ENCODE data around the gene FLNC. TPM values are rescaled to one million over a fixed set of nuclear protein-coding genes. Genes with fewer than 3 reads are reported as not detected.

Gene FLNC
- polyA plus RNA-seq, 1 of the 3 experiments (the other 2 are of a cell fraction), result 43.7 TPM

- 0 out of 2 replicates have a peak, but pooled peaks cover 3% of the 10 kb centered on the region for H3K79me2 ChIP-seq (ENCODE audit: insufficient read depth)
- no peaks in the 10 kb centered on the region for H3K4me1 ChIP-seq (ENCODE audit: control insufficient read depth in 1 of 2, insufficient read depth in 2 of 2, low read depth in 1 of 2, low read length in 1 of 2)
- peaks cover 7% of the 10 kb centered on the region for H3F3A ChIP-seq (replicated peaks; ENCODE audit: insufficient read depth)
- no peaks in the 10 kb centered on the region for H3K9me2 ChIP-seq
- no peak overlapping the region for H3K27ac ChIP-seq (ENCODE audit: low read depth in 2 of 2, low read length in 1 of 2)
- ChIA-PET CTCF (no interaction called here), POLR2A (no interaction called here)
- no peaks in the 10 kb centered on the region for H3K9me3 ChIP-seq
- 91% methylated on average over 12 of the region's 19 CpGs for WGBS (ENCODE audit: low lambda C conversion rate)
- H3K36me3 ChIP-seq (replicated peaks in 1 of 2; ENCODE audit: control insufficient read depth in 1 of 2, insufficient read depth in 2 of 2, low read length in 1 of 2), result peaks cover 66 to 92% of the 10 kb centered on the region in 2 experiments
- H3K4me3 ChIP-seq (ENCODE audit: low read depth in 2 of 2, low read length in 1 of 2), result no peak overlapping the region
- no peak overlapping the region for H3K4me2 ChIP-seq
- H4K20me1 ChIP-seq (ENCODE audit: insufficient read depth), result peaks cover 55% of the 10 kb centered on the region
- TF ChIP-seq REST (IDR thresholded peaks at IDR 0.05; ENCODE audit: low read depth, low read length), result no peak
- TF ChIP-seq ZBTB33 (IDR thresholded peaks at IDR 0.05; ENCODE audit: borderline replicate concordance, low read depth), result no peak
- H3K9ac ChIP-seq, result no peak overlapping the region
- H2AFZ ChIP-seq (ENCODE audit: low read depth), result no peak overlapping the region
- H3K27me3 ChIP-seq (ENCODE audit: insufficient read depth), result no peaks in the 10 kb centered on the region
- no peak for DNase-seq
Measured at GRCh38 chr7:128845987-128846386, 15.8 kb downstream of the FLNC start.

GRCh38 chr7:128846781-128847444 lies 16.7 kb downstream of the FLNC start:
- Histone ChIP-seq H3K79me2 (ENCODE audit: insufficient read depth) (0 out of 2 replicates have a peak, but pooled peaks cover 3% of the 10 kb centered on the region), H3K4me1 (ENCODE audit: control insufficient read depth in 1 of 2, insufficient read depth in 2 of 2, low read depth in 1 of 2, low read length in 1 of 2) (no peaks in the 10 kb centered on the region), H3K27ac (ENCODE audit: low read depth in 2 of 2, low read length in 1 of 2) (no peak overlapping the region), H3K9ac (no peak overlapping the region), H3K4me2 (no peak overlapping the region), H3K27me3 (ENCODE audit: insufficient read depth) (no peaks in the 10 kb centered on the region), H3F3A (replicated peaks; ENCODE audit: insufficient read depth) (peaks cover 9% of the 10 kb centered on the region), H3K36me3 (replicated peaks in 1 of 2; ENCODE audit: control insufficient read depth in 1 of 2, insufficient read depth in 2 of 2, low read length in 1 of 2) (peaks cover 68 to 89% of the 10 kb centered on the region in 2 experiments), H3K9me3 (no peaks in the 10 kb centered on the region), H3K9me2 (no peaks in the 10 kb centered on the region), H2AFZ (ENCODE audit: low read depth) (no peak overlapping the region), H4K20me1 (ENCODE audit: insufficient read depth) (peaks cover 45% of the 10 kb centered on the region), H3K4me3 (ENCODE audit: low read depth in 2 of 2, low read length in 1 of 2) (no peak overlapping the region)
- ChIA-PET POLR2A (no interaction called here), CTCF (interaction anchor here (0.7 to 1.7 kb wide), 3 partner anchors 16 to 36 kb away, joined by 4 to 5 read pairs (median 4); partner anchors contain the start of gene ATP6V1F)
- no peak for DNase-seq
- 89% methylated on average over 13 of the region's 14 CpGs for WGBS (ENCODE audit: low lambda C conversion rate)
- TF ChIP-seq GABPA (IDR thresholded peaks at IDR 0.05; ENCODE audit: low read depth) (no peak), RAD21 (IDR thresholded peaks at IDR 0.05; ENCODE audit: low read length) (no peak), USF2 (IDR thresholded peaks at IDR 0.05; ENCODE audit: borderline replicate concordance, low read depth, low read length) (no peak), IRF3 (IDR thresholded peaks at IDR 0.05; ENCODE audit: low read depth, low read length) (no peak), CHD2 (IDR thresholded peaks at IDR 0.05; ENCODE audit: low read length, partially characterized antibody) (no peak), SMC3 (IDR thresholded peaks at IDR 0.05; ENCODE audit: low read depth, low read length) (no peak), POLR2AphosphoS5 (IDR thresholded peaks at IDR 0.05; ENCODE audit: low read depth, low read length) (no peak), REST (IDR thresholded peaks at IDR 0.05; ENCODE audit: low read depth, low read length) (no peak), PBX3 (IDR thresholded peaks at IDR 0.05) (no peak), SIN3A (IDR thresholded peaks at IDR 0.05; ENCODE audit: borderline replicate concordance, low read depth, low read length) (no peak), FOXJ3 (CRISPR knock-in tag; IDR thresholded peaks at IDR 0.05) (no peak)

Measured in SK-N-SH (cell line).